HepG2 (cell line): ENCODE results near the gene CHMP1A. TPM values are rescaled to one million over a fixed set of nuclear protein-coding genes. Genes with fewer than 3 reads are reported as not detected.

Experiments
- ATF7 ChIP-seq, 2 experiments: fragments of 450-650 bp in 1 of 2; sonication (generic) in 1 of 2; formaldehyde crosslinking in 1 of 2; IDR thresholded peaks; 2 replicates each; pipeline versions ENCODE4 v1.4.0 to v1.6.1; 2016 to 2020; ENCODE audit warnings: antibody characterized with exemption in 1 of 2, mild to moderate bottlenecking in 1 of 2, missing genetic modification reagents in 1 of 2
- CHD2 ChIP-seq: IDR thresholded peaks from 2 replicates; pipeline ENCODE4 v1.6.1; 2011; ENCODE audit warnings: low read depth, low read length, improper control_type of control experiment
- EEA1 ChIP-seq: sonication (generic); formaldehyde crosslinking; IDR thresholded peaks from 2 replicates; pipeline ENCODE4 v1.5.1; 2020; ENCODE audit warnings: mild to moderate bottlenecking, missing genetic modification reagents, borderline replicate concordance
- HINFP ChIP-seq: sonication (generic); formaldehyde crosslinking; IDR thresholded peaks from 2 replicates; pipeline ENCODE4 v1.4.0; 2020; ENCODE audit warnings: low read depth, mild to moderate bottlenecking, missing genetic modification reagents
- HIVEP1 ChIP-seq: sonication (generic); formaldehyde crosslinking; IDR thresholded peaks from 2 replicates; pipeline ENCODE4 v1.4.0; 2020; ENCODE audit warnings: mild to moderate bottlenecking, missing genetic modification reagents
- KMT2A ChIP-seq: sonication (generic); formaldehyde crosslinking; IDR thresholded peaks from 2 replicates; pipeline ENCODE4 v1.4.0; 2020; ENCODE audit warnings: missing genetic modification reagents
- MAZ ChIP-seq, 2 experiments: sonication (generic) in 1 of 2; formaldehyde crosslinking in 1 of 2; IDR thresholded peaks; 2 replicates each; pipeline versions ENCODE4 v1.5.0 to v1.6.1; 2012 to 2020; ENCODE audit warnings: low read depth in 2 of 2, mild to moderate bottlenecking in 2 of 2, borderline replicate concordance in 1 of 2, improper control_type of control experiment in 1 of 2, low read length in 1 of 2, missing genetic modification reagents in 1 of 2, moderate library complexity in 1 of 2
- MXD3 ChIP-seq: IDR thresholded peaks from 2 replicates; pipeline ENCODE4 v1.6.1; 2016; ENCODE audit warnings: mild to moderate bottlenecking, missing biosample characterization, missing genetic modification reagents
- NFIC ChIP-seq: IDR thresholded peaks from 2 replicates; pipeline ENCODE4 v1.6.1; 2012; ENCODE audit warnings: mild to moderate bottlenecking, low read length, inconsistent platforms
- NR2F1 ChIP-seq, 2 experiments: fragments of 450-650 bp in 1 of 2; formaldehyde crosslinking in 1 of 2; IDR thresholded peaks; 2 replicates each; pipeline versions ENCODE4 v1.5.0 to v1.6.1; 2016 to 2020; ENCODE audit warnings: mild to moderate bottlenecking in 1 of 2, missing compliant biosample characterization in 1 of 2, missing genetic modification reagents in 1 of 2, moderate library complexity in 1 of 2
- POLR2AphosphoS2 ChIP-seq: IDR thresholded peaks from 2 replicates; pipeline ENCODE4 v1.6.1; 2011; ENCODE audit warnings: low read depth, low read length, improper control_type of control experiment
- RAD51 ChIP-seq: fragments of 450-650 bp; IDR thresholded peaks from 2 replicates; pipeline ENCODE4 v1.6.1; 2016; ENCODE audit warnings: borderline replicate concordance
- SIN3B ChIP-seq: fragments of 150-350 bp; IDR thresholded peaks from 2 replicates; pipeline ENCODE4 v1.6.1; 2014; ENCODE audit warnings: low read length
- TCF7 ChIP-seq: sonication (generic); IDR thresholded peaks from 2 replicates; pipeline ENCODE4 v1.6.1; 2016; ENCODE audit warnings: antibody characterized with exemption, low read depth
- TCF7L2 ChIP-seq: IDR thresholded peaks from 2 replicates; pipeline ENCODE4 v1.6.1; 2011; ENCODE audit warnings: mild to moderate bottlenecking, low read depth, low read length, moderate library complexity
- ZFP36L2 ChIP-seq: sonication (generic); formaldehyde crosslinking; IDR thresholded peaks from 2 replicates; pipeline ENCODE4 v1.4.0; 2020; ENCODE audit warnings: missing genetic modification reagents
- ZKSCAN5 ChIP-seq: sonication (generic); formaldehyde crosslinking; IDR thresholded peaks from 2 replicates; pipeline ENCODE4 v1.5.1; 2020; ENCODE audit warnings: mild to moderate bottlenecking, missing genetic modification reagents
- ZNF280B ChIP-seq: sonication (generic); formaldehyde crosslinking; IDR thresholded peaks from 2 replicates; pipeline ENCODE4 v1.5.0; 2020; ENCODE audit warnings: missing genetic modification reagents, mild to moderate bottlenecking, borderline replicate concordance
- ZNF34 ChIP-seq: sonication (generic); formaldehyde crosslinking; IDR thresholded peaks from 2 replicates; pipeline ENCODE4 v1.4.0; 2020; ENCODE audit warnings: mild to moderate bottlenecking, missing genetic modification reagents, borderline replicate concordance
- ZNF468 ChIP-seq: sonication (generic); formaldehyde crosslinking; IDR thresholded peaks from 2 replicates; pipeline ENCODE4 v1.8.0; 2022; ENCODE audit warnings: mild to moderate bottlenecking, moderate library complexity, missing genetic modification reagents
- ZSCAN25 ChIP-seq: sonication (generic); formaldehyde crosslinking; IDR thresholded peaks from 2 replicates; pipeline ENCODE4 v1.8.0; 2022; ENCODE audit warnings: mild to moderate bottlenecking, missing genetic modification reagents
- polyA plus RNA-seq, 8 experiments: library from polyadenylated mRNA; depleted of rRNA in 3 of 8; stranded (reverse) in 7 of 8; unstranded in 1 of 8; fragments of >200 nt; fragmentation: Illumina TruSeq in 4 of 8; extraction: Trizol in 4 of 8; gene quantifications; 2 replicates each; pipeline versions ENCODE4 v1.2.1 to v1.2.3, GENCODE V29; 2011 to 2016; ENCODE audit warnings: low read depth in 4 of 8, missing spikeins in 1 of 8, mixed read lengths in 1 of 8; ENCODE audit not compliant: insufficient read depth in 1 of 8
- total RNA-seq, 5 experiments: library from RNA; depleted of rRNA; stranded (reverse); fragments of >200 nt; fragmentation: Illumina TruSeq; extraction: Trizol; gene quantifications; 2 replicates each; pipeline ENCODE4 v1.2.3, GENCODE V29; 2016; ENCODE audit warnings: low read depth in 1 of 5
- TF ChIP-seq, protein P1 (sequence below): sonication (generic); formaldehyde crosslinking; IDR thresholded peaks from 2 replicates; pipeline ENCODE4 v1.5.1; 2020; ENCODE audit warnings: mild to moderate bottlenecking, missing genetic modification reagents

The CHMP1A gene
- total and polyA plus RNA-seq, 2 of the 13 experiments (the other 11 are each of a cell fraction or from before 2014, with no cell fraction given), result 69.4 to 73.3 TPM

DNA sequence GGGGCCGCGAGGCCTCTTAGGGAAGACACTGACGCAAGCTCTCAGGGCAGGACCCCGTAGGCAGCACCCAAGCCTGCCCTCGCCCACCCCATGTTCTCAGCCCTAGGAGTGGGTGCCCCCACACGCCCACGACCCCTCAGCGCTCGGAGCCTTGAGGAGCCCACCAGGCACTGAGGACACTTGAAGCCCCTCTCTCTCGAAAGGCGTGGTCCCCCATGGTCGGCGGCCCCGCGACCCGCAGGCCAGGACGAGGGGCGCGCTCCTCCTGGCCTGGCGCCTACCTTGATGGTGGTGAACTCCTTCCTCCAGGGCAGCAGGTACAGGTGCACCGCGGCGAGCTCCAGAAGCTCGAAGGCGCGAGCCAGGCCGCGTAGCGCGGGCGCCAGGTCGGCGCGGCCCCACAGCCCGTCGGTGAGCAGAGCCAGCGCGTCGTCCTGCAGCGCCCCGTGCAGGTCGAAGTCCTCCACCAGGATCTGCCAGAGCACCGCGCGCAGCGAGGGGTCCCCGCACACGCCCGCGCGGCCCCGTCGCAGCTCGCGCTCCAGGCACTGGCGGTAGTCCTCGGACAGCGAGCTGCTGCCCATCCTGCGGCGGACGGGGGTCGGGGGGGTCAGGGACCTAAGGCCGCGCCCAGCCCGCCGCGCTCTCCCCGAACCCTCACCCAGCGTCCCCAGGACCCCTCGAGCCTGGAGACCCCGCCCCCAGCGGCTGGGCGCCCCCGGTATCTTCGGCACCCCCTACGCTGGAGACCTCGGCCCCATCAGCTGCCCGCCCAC is 43.3 kb upstream of the CHMP1A start (continued):
- TF ChIP-seq MAZ (IDR thresholded peaks at IDR 0.05; ENCODE audit: borderline replicate concordance, low read depth, low read length) (no peak; the same call in 1 of the 2 replicates), MAZ (CRISPR knock-in tag; IDR thresholded peaks at IDR 0.05; ENCODE audit: low read depth) (no peak; the same call in 1 of the 2 replicates), ZSCAN25 (0 out of 2 replicates have a peak, but pooled peaks have one; percentile 57), RAD51 (no peak), ZNF280B (peak; percentile 12; the same call in 1 of the 2 replicates), EEA1 (CRISPR knock-in tag) (peak; percentile 87; the same call in 1 of the 2 replicates), MXD3 (CRISPR knock-in tag) (0 out of 2 replicates have a peak, but pooled peaks have one; percentile 68), NFIC (no peak), HINFP (CRISPR knock-in tag) (no peak; the same call in 1 of the 2 replicates), TCF7 (no peak; the same call in 1 of the 2 replicates), ZNF468 (CRISPR knock-in tag) (0 out of 2 replicates have a peak, but pooled peaks have one; percentile 48), ATF7 (IDR thresholded peaks at IDR 0.05) (no peak), ATF7 (CRISPR knock-in tag; IDR thresholded peaks at IDR 0.05) (no peak), KMT2A (CRISPR knock-in tag) (peak; percentile 55), SIN3B (no peak), ZFP36L2 (no peak), NR2F1 (CRISPR knock-in tag; IDR thresholded peaks at IDR 0.05) (no peak), POLR2AphosphoS2 (no peak), ZKSCAN5 (0 out of 2 replicates have a peak, but pooled peaks have one; percentile 66), HIVEP1 (CRISPR knock-in tag) (no peak; the same call in 1 of the 2 replicates), ZNF34 (CRISPR knock-in tag) (no peak), TCF7L2 (no peak), CHD2 (no peak)
- TF ChIP-seq, protein P1, sequence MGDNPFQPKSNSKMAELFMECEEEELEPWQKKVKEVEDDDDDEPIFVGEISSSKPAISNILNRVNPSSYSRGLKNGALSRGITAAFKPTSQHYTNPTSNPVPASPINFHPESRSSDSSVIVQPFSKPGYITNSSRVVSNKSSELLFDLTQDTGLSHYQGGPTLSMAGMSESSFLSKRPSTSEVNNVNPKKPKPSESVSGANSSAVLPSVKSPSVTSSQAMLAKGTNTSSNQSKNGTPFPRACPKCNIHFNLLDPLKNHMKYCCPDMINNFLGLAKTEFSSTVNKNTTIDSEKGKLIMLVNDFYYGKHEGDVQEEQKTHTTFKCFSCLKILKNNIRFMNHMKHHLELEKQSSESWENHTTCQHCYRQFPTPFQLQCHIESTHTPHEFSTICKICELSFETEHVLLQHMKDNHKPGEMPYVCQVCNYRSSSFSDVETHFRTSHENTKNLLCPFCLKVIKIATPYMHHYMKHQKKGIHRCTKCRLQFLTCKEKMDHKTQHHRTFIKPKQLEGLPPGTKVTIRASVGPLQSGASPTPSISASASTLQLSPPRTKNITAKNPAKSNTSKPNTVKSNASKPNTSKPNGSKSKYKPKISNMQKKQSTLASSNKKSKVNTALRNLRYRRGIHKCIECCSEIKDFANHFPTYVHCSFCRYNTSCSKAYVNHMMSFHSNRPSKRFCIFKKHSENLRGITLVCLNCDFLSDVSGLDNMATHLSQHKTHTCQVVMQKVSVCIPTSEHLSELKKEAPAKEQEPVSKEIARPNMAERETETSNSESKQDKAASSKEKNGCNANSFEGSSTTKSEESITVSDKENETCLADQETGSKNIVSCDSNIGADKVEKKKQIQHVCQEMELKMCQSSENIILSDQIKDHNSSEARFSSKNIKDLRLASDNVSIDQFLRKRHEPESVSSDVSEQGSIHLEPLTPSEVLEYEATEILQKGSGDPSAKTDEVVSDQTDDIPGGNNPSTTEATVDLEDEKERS (CRISPR knock-in tag), result no peak
